Kidney epithelial cell (primary cell): ENCODE results near the gene SNCB. TPM values are rescaled to one million over a fixed set of nuclear protein-coding genes. Genes with fewer than 3 reads are reported as not detected.

Source experiments
- DNase-seq: peaks from one replicate; pipeline ENCODE4 v3.0.0-alpha.2; 2010; ENCODE audit warnings: low read depth
- H3K27me3 ChIP-seq: 2 replicates; pipeline ENCODE4 v1.6.0; 2011; ENCODE audit warnings: low read length; ENCODE audit not compliant: control insufficient read depth, insufficient read depth
- H3K36me3 ChIP-seq: 2 replicates; pipeline ENCODE4 v1.5.1; 2011; ENCODE audit warnings: low read length; ENCODE audit not compliant: control insufficient read depth, insufficient read depth
- H3K4me3 ChIP-seq: 2 replicates; pipeline ENCODE4 v1.5.1; 2011; ENCODE audit warnings: low read depth, mild to moderate bottlenecking, control low read depth, low read length
- CTCF ChIP-seq: IDR thresholded peaks from 2 replicates; pipeline ENCODE4 v1.5.1; 2011; ENCODE audit warnings: mild to moderate bottlenecking, moderate library complexity, low read length, control low read depth, inconsistent platforms; ENCODE audit not compliant: insufficient read depth, poor library complexity, severe bottlenecking
- total RNA-seq: library from RNA; depleted of rRNA; stranded (reverse); fragments of >200 nt; gene quantifications from 2 replicates; pipeline ENCODE4 v1.2.3, GENCODE V29; 2015

The SNCB gene
- not detected in 2 replicates for total RNA-seq

- peaks cover 57% of the 10 kb centered on the region for H3K27me3 ChIP-seq
- H3K4me3 ChIP-seq = peak within 1 kb of the TSS; percentile 14
- H3K36me3 ChIP-seq = no peaks in the 10 kb centered on the region
- no peak for DNase-seq
- TF ChIP-seq CTCF = no peak
These were observed at the start of gene SNCB, which contains the start of gene EIF4E1B for GRCh38 chr5:176629853-176630680. Gene SNCB (minus strand): TSS chr5:176630534. CDS start chr5:176629654, 880 bp downstream. Gene EIF4E1B (plus strand): TSS chr5:176630675. CDS start chr5:176642788, 12,113 bp downstream.

GRCh38 chr5:176679365-176680225, 49.3 kb upstream of the SNCB start:
- Histone ChIP-seq H3K36me3 (no peaks in the 10 kb centered on the region), H3K27me3 (peaks cover 38% of the 10 kb centered on the region), H3K4me3 (no peak overlapping the region)
- DNase-seq = no peak
- TF ChIP-seq CTCF = no peak

DNA sequence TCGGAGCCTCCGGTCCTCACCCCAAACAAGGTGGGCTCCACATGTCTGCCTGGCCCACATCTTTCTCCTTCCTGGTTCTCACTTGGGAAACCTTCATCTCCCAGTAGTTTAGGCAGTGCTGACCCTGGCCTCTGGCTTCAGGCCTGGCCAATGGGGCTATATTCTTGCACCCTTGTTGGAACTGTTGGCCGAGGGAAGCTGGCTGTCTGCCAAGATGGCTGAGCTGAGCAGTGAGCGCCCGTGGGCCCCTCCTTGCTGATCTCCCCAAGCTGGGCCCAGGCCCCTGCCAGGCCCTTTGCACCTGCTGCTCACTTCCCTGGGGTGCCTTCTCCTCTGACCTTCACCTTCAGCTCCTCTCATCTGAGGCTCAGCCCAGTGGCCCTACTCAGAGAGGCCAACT, 48.2 kb upstream of the SNCB start:
- H3K27me3 ChIP-seq = peaks cover 38% of the 10 kb centered on the region
- TF ChIP-seq CTCF = no peak
- no peaks in the 10 kb centered on the region for H3K36me3 ChIP-seq
- DNase-seq = no peak
- H3K4me3 ChIP-seq = no peak overlapping the region

DNA sequence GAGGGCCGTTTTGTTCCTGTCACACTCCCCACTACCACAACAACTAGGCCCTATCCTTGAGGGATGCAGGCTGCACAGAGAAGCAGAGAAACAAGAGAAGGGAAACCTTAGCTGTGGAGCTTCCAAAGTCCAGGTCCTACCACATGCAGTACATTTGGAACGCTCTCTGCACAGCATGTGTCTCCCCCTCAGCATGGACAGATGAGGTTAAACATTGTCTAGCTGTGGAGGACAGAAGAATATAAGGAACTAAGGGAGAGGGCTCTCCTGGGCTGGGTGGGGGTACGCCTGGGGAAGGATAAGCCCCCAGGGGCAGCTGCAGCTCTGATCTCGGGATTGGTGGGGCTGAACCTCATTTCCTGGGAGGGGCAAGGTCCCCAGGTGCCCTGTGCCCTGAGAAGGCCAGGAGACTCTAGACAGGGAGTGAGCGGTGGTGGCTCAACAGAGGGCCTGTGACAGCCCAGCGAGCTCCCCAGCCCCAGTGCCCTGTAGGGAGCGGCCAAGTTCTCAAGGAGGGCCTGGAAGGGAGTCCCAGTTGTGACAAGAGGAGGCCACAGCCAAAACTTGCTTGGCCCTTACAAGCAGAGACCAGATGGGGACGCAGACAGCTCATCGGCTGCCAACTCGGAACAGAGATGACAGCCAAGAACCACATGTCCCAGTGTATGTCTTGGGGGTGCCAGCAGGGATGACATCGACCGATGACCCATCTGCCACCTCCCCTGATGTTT, 47.0 kb upstream of the SNCB start:
- H3K27me3 ChIP-seq = peaks cover 34% of the 10 kb centered on the region
- no peak for DNase-seq
- no peaks in the 10 kb centered on the region for H3K36me3 ChIP-seq
- TF ChIP-seq CTCF = no peak
- no peak overlapping the region for H3K4me3 ChIP-seq

- Histone ChIP-seq H3K4me3 (no peak overlapping the region), H3K27me3 (peaks cover 26% of the 10 kb centered on the region), H3K36me3 (no peaks in the 10 kb centered on the region)
- TF ChIP-seq CTCF = no peak
- no peak for DNase-seq
These were observed 46.1 kb upstream of the SNCB start for GRCh38 chr5:176676361-176676824.
